GM12878 (cell line): ENCODE data around the gene EEF1AKMT3.

Source experiments
- EP300 ChIP-seq, 2 experiments: fragments of 150-350 bp in 1 of 2; IDR thresholded peaks; 2 replicates each; pipeline ENCODE4 v1.6.1; 2011 to 2012; ENCODE audit warnings: low read depth in 2 of 2, low read length in 2 of 2, borderline replicate concordance in 1 of 2, improper control_type of control experiment in 1 of 2, inconsistent platforms in 1 of 2; ENCODE audit not compliant: control insufficient read depth in 1 of 2
- POLR2AphosphoS5 ChIP-seq: IDR thresholded peaks from 2 replicates; pipeline ENCODE4 v1.6.1; 2011; ENCODE audit warnings: mild to moderate bottlenecking, low read length, inconsistent platforms

GRCh38 chr12:57722716-57723629 lies 49.4 kb upstream of the EEF1AKMT3 start:
- TF ChIP-seq POLR2AphosphoS5 (no peak; the same call in 1 of the 2 replicates), EP300 (IDR thresholded peaks at IDR 0.05; ENCODE audit: borderline replicate concordance in 1 of 2, control insufficient read depth in 1 of 2, low read depth in 2 of 2, low read length in 2 of 2) (no peak)
